Keratinocyte (primary cell): ENCODE data around the gene BFSP2. TPM values are rescaled to one million over a fixed set of nuclear protein-coding genes. Genes with fewer than 3 reads are reported as not detected.

Experiments
- DNase-seq: peaks from one replicate; pipeline ENCODE4 v3.0.0-alpha.2; 2011; ENCODE audit warnings: low read depth, missing footprints, low spot score
- FAIRE-seq: peaks from 2 replicates; lab custom pipeline; 2011; peaks lifted over from hg19 to GRCh38; lab: Jason Lieb, UNC
- H2AFZ ChIP-seq: 2 replicates; pipeline ENCODE4 v1.6.0; 2012; ENCODE audit warnings: low read length, control low read depth, inconsistent platforms; ENCODE audit not compliant: control insufficient read depth
- H3K27ac ChIP-seq: 2 replicates; pipeline ENCODE4 v1.5.1; 2011; ENCODE audit warnings: low read length; ENCODE audit not compliant: control insufficient read depth, insufficient read depth
- H3K27me3 ChIP-seq: 3 replicates; pipeline ENCODE4 v1.6.0; 2011; ENCODE audit warnings: low read length; ENCODE audit not compliant: control insufficient read depth, insufficient read depth; ENCODE audit errors: extremely low read depth
- H3K36me3 ChIP-seq, 2 experiments: 2 replicates in 1 of 2; 3 replicates in 1 of 2; pipeline ENCODE4 v1.5.1; 2011; ENCODE audit warnings: low read length in 2 of 2, mild to moderate bottlenecking in 1 of 2; ENCODE audit not compliant: control insufficient read depth in 2 of 2, insufficient read depth in 2 of 2; ENCODE audit errors: extremely low read depth in 1 of 2
- H3K4me1 ChIP-seq: 3 replicates; pipeline ENCODE4 v1.5.1; 2011; ENCODE audit warnings: low read length; ENCODE audit not compliant: control insufficient read depth, insufficient read depth; ENCODE audit errors: extremely low read depth
- H3K4me2 ChIP-seq: 3 replicates; pipeline ENCODE4 v1.6.0; 2011; ENCODE audit warnings: low read depth, low read length; ENCODE audit not compliant: control insufficient read depth, insufficient read depth; ENCODE audit errors: extremely low read depth
- H3K4me3 ChIP-seq, 3 experiments: fragments of 200-600 bp in 1 of 3; sonication (generic) in 1 of 3; 2 replicates in 2 of 3; 3 replicates in 1 of 3; pipeline ENCODE4 v1.5.1; 2011 to 2016; ENCODE audit warnings: low read length in 3 of 3, mild to moderate bottlenecking in 3 of 3, control low read depth in 2 of 3, inconsistent platforms in 1 of 3, low read depth in 1 of 3, mixed read lengths in 1 of 3, mixed run types in 1 of 3, moderate library complexity in 1 of 3; ENCODE audit not compliant: control insufficient read depth in 2 of 3, insufficient read depth in 2 of 3; ENCODE audit errors: extremely low read depth in 1 of 3
- H3K79me2 ChIP-seq: 2 replicates; pipeline ENCODE4 v1.6.0; 2012; ENCODE audit warnings: low read length; ENCODE audit not compliant: control insufficient read depth, insufficient read depth
- H3K9ac ChIP-seq: 3 replicates; pipeline ENCODE4 v1.6.0; 2011; ENCODE audit warnings: low read length; ENCODE audit not compliant: control insufficient read depth, insufficient read depth; ENCODE audit errors: extremely low read depth
- H3K9me1 ChIP-seq: 3 replicates; pipeline ENCODE4 v1.6.0; 2011; ENCODE audit warnings: low read length; ENCODE audit not compliant: control insufficient read depth, insufficient read depth; ENCODE audit errors: extremely low read depth
- H3K9me3 ChIP-seq: 2 replicates; pipeline ENCODE4 v1.5.1; 2012; ENCODE audit warnings: low read depth, low read length; ENCODE audit not compliant: control insufficient read depth
- H4K20me1 ChIP-seq: 3 replicates; pipeline ENCODE4 v1.6.0; 2011; ENCODE audit warnings: low read length; ENCODE audit not compliant: control insufficient read depth, insufficient read depth; ENCODE audit errors: extremely low read depth
- CTCF ChIP-seq, 3 experiments: IDR thresholded peaks in 1 of 3; conservative IDR thresholded peaks in 1 of 3; optimal IDR thresholded peaks in 1 of 3; 2 replicates in 2 of 3; 3 replicates in 1 of 3; pipeline versions ENCODE3 to v1.5.1; 2011; ENCODE audit warnings: low read length in 3 of 3, mild to moderate bottlenecking in 3 of 3, moderate library complexity in 2 of 3, control low read depth in 1 of 3, inconsistent platforms in 1 of 3; ENCODE audit not compliant: insufficient read depth in 2 of 3; ENCODE audit errors: extremely low read depth in 1 of 3
- EZH2 ChIP-seq: IDR thresholded peaks from one replicate; pipeline ENCODE4 v1.6.1; 2012; ENCODE audit warnings: inconsistent platforms, mild to moderate bottlenecking, low read length, moderate library complexity
- dilution Hi-C: fragments of 300-500 bp; cut with MboI; formaldehyde crosslinking; loops from one replicate; pipeline ENCODE4 v1.7.0; 2020; ENCODE audit warnings: low sequenced_read_pairs; ENCODE audit not compliant: extremely low pct_ligation_motif_present
- polyA plus RNA-seq, 5 experiments: library from polyadenylated mRNA; depleted of rRNA in 3 of 5; stranded (reverse) in 3 of 5; stranded (forward) in 1 of 5; unstranded in 1 of 5; fragments of >200 nt; gene quantifications; 1 replicate in 1 of 5; 2 replicates in 3 of 5; 3 replicates in 1 of 5; pipeline versions ENCODE4 v1.2.1 to v1.2.3, GENCODE V29; 2011 to 2012; ENCODE audit warnings: missing spikeins in 2 of 5, low read depth in 1 of 5, low replicate concordance in 1 of 5

BFSP2 gene
- polyA plus RNA-seq, 1 donor (not counting 4 experiments of a cell fraction or from before 2014, with no cell fraction given), result not detected

DNA sequence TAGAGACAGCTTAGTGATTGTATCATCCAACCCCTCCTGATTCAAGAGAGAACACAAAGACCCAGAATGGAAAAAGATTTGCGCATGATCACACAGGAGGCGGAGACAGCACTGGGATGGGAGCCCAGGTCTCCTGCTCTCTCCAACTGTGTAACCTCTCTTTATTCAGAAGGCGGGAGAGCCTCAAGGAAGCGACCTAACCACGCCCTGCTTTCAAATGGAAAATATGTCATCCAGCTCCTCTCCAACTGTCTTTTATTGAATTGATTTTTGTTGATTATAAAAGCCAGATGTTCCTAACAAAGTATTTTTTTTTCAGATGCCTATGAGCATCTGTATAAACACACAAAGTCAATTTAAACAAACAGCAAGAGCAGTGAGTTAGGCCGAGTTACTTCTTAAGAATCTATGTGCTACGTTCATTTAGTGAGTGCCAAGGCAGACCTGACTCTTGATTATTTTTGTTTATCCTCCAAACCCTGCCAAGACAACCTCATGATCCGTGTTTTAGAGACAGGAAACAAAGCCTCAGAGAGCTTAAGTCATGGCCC lies 74.5 kb downstream of the BFSP2 start:
- DNase-seq (no peak), FAIRE-seq (peak; percentile 69)
- Histone ChIP-seq H4K20me1 (no peaks in the 10 kb centered on the region), H2AFZ (peak overlapping the region; percentile 67), H3K36me3 (no peaks in the 10 kb centered on the region), H3K27me3 (no peaks in the 10 kb centered on the region), H3K4me2 (peak overlapping the region; percentile 22), H3K9ac (no peak overlapping the region), H3K79me2 (no peaks in the 10 kb centered on the region), H3K4me3 (no peak overlapping the region), H3K9me1 (no peaks in the 10 kb centered on the region), H3K4me1 (peaks cover 11% of the 10 kb centered on the region), H3K9me3 (no peaks in the 10 kb centered on the region), H3K27ac (no peak overlapping the region)
- TF ChIP-seq CTCF (optimal IDR thresholded peaks at IDR 0.05 in 1 of 3, IDR thresholded peaks at IDR 0.05 in 1 of 3, conservative IDR thresholded peaks at IDR 0.05 in 1 of 3; ENCODE audit: extremely low read depth in 1 of 3, insufficient read depth in 2 of 3, low read length in 3 of 3) (no peak), EZH2 (no peak)
- dilution Hi-C loops, result no loop called here

DNA sequence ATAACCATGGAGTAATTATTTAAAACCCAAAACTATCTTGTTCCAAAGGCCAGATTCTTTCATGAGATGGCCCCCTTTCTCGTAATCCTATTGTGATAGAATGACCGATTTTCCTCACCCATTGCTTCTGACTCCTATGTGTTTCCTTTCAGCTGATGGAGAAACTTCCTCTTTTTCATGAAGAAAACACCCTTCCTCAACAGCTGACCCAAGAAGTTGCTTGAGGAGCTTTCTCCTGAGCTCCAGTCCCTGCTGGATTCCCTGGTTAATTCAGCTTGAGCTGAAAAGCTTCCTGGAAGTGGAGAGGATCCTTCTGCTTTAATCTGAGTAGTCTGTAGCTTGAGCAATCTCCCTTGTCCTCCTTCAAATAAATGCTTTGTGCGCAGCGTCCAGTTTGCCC lies 75.0 kb downstream of the BFSP2 start:
- dilution Hi-C loops, result no loop called here
- FAIRE-seq, result no peak
- H3K4me2 ChIP-seq, result no peak overlapping the region
- no peaks in the 10 kb centered on the region for H3K9me3 ChIP-seq
- H3K4me1 ChIP-seq, result peaks cover 15% of the 10 kb centered on the region
- H3K9ac ChIP-seq, result no peak overlapping the region
- no peak for DNase-seq
- no peaks in the 10 kb centered on the region for H3K27me3 ChIP-seq
- H3K27ac ChIP-seq, result no peak overlapping the region
- H4K20me1 ChIP-seq, result no peaks in the 10 kb centered on the region
- TF ChIP-seq EZH2, result no peak
- TF ChIP-seq CTCF (optimal IDR thresholded peaks at IDR 0.05 in 1 of 3, IDR thresholded peaks at IDR 0.05 in 1 of 3, conservative IDR thresholded peaks at IDR 0.05 in 1 of 3; ENCODE audit: extremely low read depth in 1 of 3, insufficient read depth in 2 of 3, low read length in 3 of 3), result no peak
- peak overlapping the region; percentile 67 for H2AFZ ChIP-seq
- no peaks in the 10 kb centered on the region for H3K36me3 ChIP-seq
- no peak overlapping the region for H3K4me3 ChIP-seq
- no peaks in the 10 kb centered on the region for H3K79me2 ChIP-seq
- H3K9me1 ChIP-seq, result no peaks in the 10 kb centered on the region
